ENCODE data around the gene PLAAT5. TPM values are rescaled to one million over a fixed set of nuclear protein-coding genes. Genes with fewer than 3 reads are reported as not detected.

Gene PLAAT5
- total RNA-seq, 1 experiment from 2014 or later: 2.3 TPM

GRCh38 chr11:63427971-63428508, 62.9 kb downstream of the PLAAT5 start:
- H3K9me3 ChIP-seq: peaks cover 34% of the 10 kb centered on the region
- H3K4me3 Mint-ChIP-seq (ENCODE audit: unreplicated experiment): no peak overlapping the region
- peak in 1 of 2 experiments; percentile 38 for DNase-seq
- no peak overlapping the region for H3K27ac Mint-ChIP-seq (ENCODE audit: unreplicated experiment)
- H3K9me3 Mint-ChIP-seq (ENCODE audit: unreplicated experiment): peaks cover 38% of the 10 kb centered on the region
- ChIA-PET POLR2A (no interaction called here), CTCF (no interaction called here)
- H3K27me3 ChIP-seq (replicated peaks; ENCODE audit: control insufficient read depth, insufficient read depth, low read length): no peaks in the 10 kb centered on the region
- no peaks in the 10 kb centered on the region for H3K36me3 Mint-ChIP-seq (ENCODE audit: insufficient read depth, unreplicated experiment)
- BruUV-seq (replicated peaks): no TSS peak
- peaks cover 10% of the 10 kb centered on the region for H3K4me1 Mint-ChIP-seq (ENCODE audit: low read depth, unreplicated experiment)
- peak in 1 of 2 experiments; percentile 14 for TF ChIP-seq CTCF (IDR thresholded peaks at IDR 0.05; ENCODE audit: insufficient read depth in 1 of 2, low read depth in 1 of 2, low read length in 1 of 2, severe bottlenecking in 1 of 2, unreplicated experiment in 1 of 2)
- no peaks in the 10 kb centered on the region for H3K36me3 ChIP-seq (ENCODE audit: control insufficient read depth, insufficient read depth, low read length)
- no peak overlapping the region for H3K4me3 ChIP-seq (ENCODE audit: low read depth, low read length)
- H3K4me1 ChIP-seq: no peaks in the 10 kb centered on the region
- no peaks in the 10 kb centered on the region for H3K27me3 Mint-ChIP-seq (ENCODE audit: insufficient read depth, unreplicated experiment)
- intact Hi-C loops (cut with micrococcal nuclease; ENCODE audit: unreplicated experiment): no loop called here

- Histone ChIP-seq H3K27me3 (replicated peaks; ENCODE audit: control insufficient read depth, insufficient read depth, low read length) (no peaks in the 10 kb centered on the region), H3K9me3 (no peaks in the 10 kb centered on the region), H3K4me1 (no peaks in the 10 kb centered on the region), H3K4me3 (ENCODE audit: low read depth, low read length) (no peak overlapping the region), H3K36me3 (ENCODE audit: control insufficient read depth, insufficient read depth, low read length) (no peaks in the 10 kb centered on the region)
- no peak overlapping the region for H3K4me3 Mint-ChIP-seq (ENCODE audit: unreplicated experiment)
- CTCF ChIA-PET: no interaction called here
- DNase-seq: no peak
- H3K27me3 Mint-ChIP-seq (ENCODE audit: insufficient read depth, unreplicated experiment): no peaks in the 10 kb centered on the region
- peaks cover 9% of the 10 kb centered on the region for H3K9me3 Mint-ChIP-seq (ENCODE audit: unreplicated experiment)
- H3K36me3 Mint-ChIP-seq (ENCODE audit: insufficient read depth, unreplicated experiment): no peaks in the 10 kb centered on the region
- POLR2A ChIA-PET: no interaction called here
- no peak overlapping the region for H3K27ac Mint-ChIP-seq (ENCODE audit: unreplicated experiment)
- intact Hi-C loops (cut with micrococcal nuclease; ENCODE audit: unreplicated experiment): no loop called here
- TF ChIP-seq CTCF (IDR thresholded peaks at IDR 0.05; ENCODE audit: insufficient read depth in 1 of 2, low read depth in 1 of 2, low read length in 1 of 2, severe bottlenecking in 1 of 2, unreplicated experiment in 1 of 2): no peak
- no peaks in the 10 kb centered on the region for H3K4me1 Mint-ChIP-seq (ENCODE audit: low read depth, unreplicated experiment)
- BruUV-seq (replicated peaks): no TSS peak
Observed at GRCh38 chr11:63417174-63417852, 73.7 kb downstream of the PLAAT5 start.

Other genes with a start within 250 kb of the PLAAT5 start
- gene SLC22A25, start 247.6 kb downstream of the PLAAT5 start, total RNA-seq (2022): 0.16 TPM in 1 of 2 replicates, not detected in the other
- gene SLC22A9, start 121.4 kb downstream of the PLAAT5 start, total RNA-seq (2022): 1.7 and 2.0 TPM in 2 replicates
- not detected in 2 replicates for gene LGALS12, start 14.9 kb upstream of the PLAAT5 start, total RNA-seq (2022)
- gene PLAAT4, start 45.6 kb upstream of the PLAAT5 start, total RNA-seq (2022): 1.2 TPM in 2 replicates
- 1.2 TPM in 1 of 2 replicates, not detected in the other for gene PLAAT2, start 72.2 kb upstream of the PLAAT5 start, total RNA-seq (2022)
- 50.9 and 57.9 TPM in 2 replicates for gene PLAAT3, start 123.3 kb upstream of the PLAAT5 start, total RNA-seq (2022)
- 50.2 and 55.1 TPM in 2 replicates for gene ATL3, start 180.2 kb upstream of the PLAAT5 start, total RNA-seq (2022)
- gene RTN3, start 190.3 kb upstream of the PLAAT5 start, total RNA-seq (2022): 162 and 179 TPM in 2 replicates